DOHH2 (cell line): ENCODE measurements around the gene USP40.
"Not testable (repeated sequence)": the region's sequence is repeated elsewhere in the genome, so short reads cannot be mapped to it uniquely, and the experiment has no call there.

Experiments used
- H3F3A ChIP-seq: fragments of 200-600 bp; sonication (generic), shearing (Covaris generic); 2 replicates; pipeline ENCODE4 v1.6.0; 2016; ENCODE audit warnings: antibody characterized with exemption, mild to moderate bottlenecking; ENCODE audit not compliant: control insufficient read depth, insufficient read depth
- H3K27ac ChIP-seq: fragments of 200-600 bp; sonication (generic); 2 replicates; pipeline ENCODE4 v1.5.1; 2014; ENCODE audit warnings: low read depth, mild to moderate bottlenecking, low read length, moderate library complexity
- H3K27me3 ChIP-seq: fragments of 200-600 bp; sonication (generic); 2 replicates; pipeline ENCODE4 v1.6.1; 2014; ENCODE audit warnings: mild to moderate bottlenecking, low read length, mixed read lengths; ENCODE audit not compliant: control insufficient read depth
- H3K36me3 ChIP-seq: fragments of 200-600 bp; sonication (generic); 2 replicates; pipeline ENCODE4 v1.6.1; 2014; ENCODE audit warnings: mild to moderate bottlenecking, low read length, moderate library complexity, mixed read lengths; ENCODE audit not compliant: control insufficient read depth
- H3K4me1 ChIP-seq: fragments of 200-600 bp; sonication (generic); 2 replicates; pipeline ENCODE4 v1.6.1; 2014; ENCODE audit warnings: mild to moderate bottlenecking, low read length, mixed read lengths; ENCODE audit not compliant: control insufficient read depth
- H3K4me2 ChIP-seq: fragments of 200-600 bp; sonication (generic); 2 replicates; pipeline ENCODE4 v1.6.0; 2014; ENCODE audit warnings: mild to moderate bottlenecking, low read length, moderate library complexity
- H3K4me3 ChIP-seq: fragments of 200-600 bp; sonication (generic); 2 replicates; pipeline ENCODE4 v1.5.1; 2014; ENCODE audit warnings: mild to moderate bottlenecking, low read length, mixed read lengths
- H3K79me2 ChIP-seq: fragments of 200-600 bp; sonication (generic); 2 replicates; pipeline ENCODE4 v1.6.1; 2014; ENCODE audit warnings: mild to moderate bottlenecking, low read length, mixed read lengths; ENCODE audit not compliant: control insufficient read depth
- H3K9me2 ChIP-seq: fragments of 200-600 bp; sonication (generic); replicated peaks from 2 replicates; pipeline ENCODE4 v1.6.1; 2014; ENCODE audit warnings: mild to moderate bottlenecking, low read length, mixed read lengths; ENCODE audit not compliant: control insufficient read depth
- H3K9me3 ChIP-seq: fragments of 200-600 bp; sonication (generic); 2 replicates; pipeline ENCODE4 v1.6.1; 2014; ENCODE audit warnings: antibody characterized with exemption, low read length, mixed read lengths; ENCODE audit not compliant: control insufficient read depth, insufficient read depth
- H4K20me1 ChIP-seq: fragments of 200-600 bp; sonication (generic); 2 replicates; pipeline ENCODE4 v1.6.0; 2014; ENCODE audit warnings: low read depth, mild to moderate bottlenecking, antibody characterized with exemption, low read length, moderate library complexity; ENCODE audit not compliant: control insufficient read depth, insufficient read depth
- CTCF ChIP-seq: fragments of 200-600 bp; sonication (generic); IDR thresholded peaks from one replicate; pipeline ENCODE4 v1.5.1; 2014; ENCODE audit warnings: antibody characterized with exemption, mild to moderate bottlenecking, low read depth, low read length; ENCODE audit not compliant: poor library complexity, severe bottlenecking
- EZH2phosphoT487 ChIP-seq: fragments of 200-600 bp; sonication (generic); IDR thresholded peaks from 2 replicates; pipeline ENCODE4 v1.6.1; 2017; ENCODE audit warnings: borderline replicate concordance, mild to moderate bottlenecking, antibody characterized with exemption, low read length, moderate library complexity, mixed read lengths

Gene USP40

GRCh38 chr2:233588400-233588799, 21.8 kb upstream of the USP40 start:
- Histone ChIP-seq H3K4me3 (no peak overlapping the region), H3K27me3 (no peaks in the 10 kb centered on the region), H3K36me3 (no peaks in the 10 kb centered on the region), H3K79me2 (no peaks in the 10 kb centered on the region), H3K4me2 (no peak overlapping the region), H3K27ac (no peak overlapping the region), H3K9me2 (no peaks in the 10 kb centered on the region), H3F3A (no peaks in the 10 kb centered on the region), H3K9me3 (no peaks in the 10 kb centered on the region), H3K4me1 (no peaks in the 10 kb centered on the region), H4K20me1 (no peaks in the 10 kb centered on the region)
- TF ChIP-seq EZH2phosphoT487 (no peak), CTCF (no peak)

- Histone ChIP-seq H4K20me1 (no peaks in the 10 kb centered on the region), H3K4me3 (no peak overlapping the region), H3K36me3 (no peaks in the 10 kb centered on the region), H3K79me2 (no peaks in the 10 kb centered on the region), H3K9me3 (no peaks in the 10 kb centered on the region), H3K27ac (no peak overlapping the region), H3K27me3 (no peaks in the 10 kb centered on the region), H3F3A (no peaks in the 10 kb centered on the region), H3K9me2 (no peaks in the 10 kb centered on the region), H3K4me2 (no peak overlapping the region), H3K4me1 (no peaks in the 10 kb centered on the region)
- TF ChIP-seq EZH2phosphoT487 (no peak), CTCF (no peak)
These were observed 17.6 kb upstream of the USP40 start for GRCh38 chr2:233584210-233584609.

GRCh38 chr2:233583217-233583965, 16.8 kb upstream of the USP40 start:
- H3K27me3 ChIP-seq, H3K36me3 ChIP-seq, H3F3A ChIP-seq, H3K4me3 ChIP-seq, H3K79me2 ChIP-seq, H3K4me2 ChIP-seq, H3K9me2 ChIP-seq, H3K9me3 ChIP-seq, H3K27ac ChIP-seq, H3K4me1 ChIP-seq, H4K20me1 ChIP-seq: not testable (repeated sequence)

- not testable (repeated sequence) for H4K20me1 ChIP-seq, H3K4me1 ChIP-seq, H3K9me2 ChIP-seq, H3K79me2 ChIP-seq, H3K4me3 ChIP-seq, H3K36me3 ChIP-seq, H3K9me3 ChIP-seq, H3K4me2 ChIP-seq, H3K27me3 ChIP-seq, H3F3A ChIP-seq, H3K27ac ChIP-seq
These were observed 10.8 kb upstream of the USP40 start for GRCh38 chr2:233577341-233577740.
